ENCODE results near the gene TPCN2. TPM values are rescaled to one million over a fixed set of nuclear protein-coding genes. Genes with fewer than 3 reads are reported as not detected.

Gene TPCN2
- total and polyA plus RNA-seq, 11 donors, result 4.1 to 17.6 (median 7.5) TPM

DNA sequence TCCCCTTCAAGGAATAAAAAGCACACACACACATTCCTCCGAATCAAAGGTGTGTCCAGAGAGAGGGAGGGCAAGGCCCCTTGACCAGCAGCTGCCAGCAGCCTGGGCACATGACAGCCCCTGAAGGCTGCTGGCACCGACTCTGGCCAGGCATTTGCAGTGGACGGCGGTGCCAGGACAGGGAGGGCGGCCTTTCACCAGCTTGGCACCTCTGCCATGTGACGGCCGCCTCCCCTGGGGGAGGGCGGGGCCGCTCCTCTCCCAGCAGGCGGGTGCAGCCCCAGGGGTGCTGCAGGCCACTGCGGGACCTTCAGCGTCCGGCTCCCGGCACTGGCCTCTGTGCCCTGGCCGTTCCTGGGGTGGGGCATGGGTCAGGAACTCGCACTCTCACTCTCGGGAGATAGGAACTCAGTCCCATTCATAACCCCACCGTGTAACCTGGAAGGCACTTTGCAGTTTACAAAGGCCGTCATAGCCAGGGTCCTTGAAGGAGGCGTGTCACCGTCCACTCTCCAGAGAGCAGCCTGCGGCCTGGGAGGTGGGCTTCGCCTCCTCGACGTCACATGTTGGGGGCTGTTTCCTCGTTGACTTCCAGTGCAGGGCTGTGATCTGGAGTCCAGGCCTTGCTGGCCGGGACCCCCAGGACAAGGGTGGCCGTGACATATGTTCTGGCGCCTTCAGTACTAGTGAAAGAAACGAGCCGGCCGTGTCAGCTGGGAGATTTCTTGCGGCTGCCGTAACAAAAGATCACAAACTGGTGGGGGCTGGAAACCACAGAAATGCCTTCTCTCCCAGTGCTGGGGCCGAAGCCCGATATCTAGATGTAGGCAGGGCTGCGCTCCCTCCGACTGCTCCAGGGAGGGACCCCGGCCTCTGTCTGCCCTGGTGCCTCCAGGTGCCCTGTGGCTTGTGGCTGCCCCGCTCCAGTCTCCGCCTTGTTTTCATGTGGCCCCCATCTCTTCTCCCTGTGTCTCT, 67.1 kb downstream of the TPCN2 start:
- peak; percentile 91 to 96 (median 94) for ATAC-seq
- no peaks in the 10 kb centered on the region for H3K36me3 ChIP-seq
- DNase-seq, result peak; percentile 72 to 92 (median 81)
- no peaks in the 10 kb centered on the region for H3K27me3 ChIP-seq
- WGBS, 4 donors, result 60 to 75% (median 67%) methylated on average over 28 to 41 of the region's 41 CpGs
- H3K4me1 ChIP-seq, result peaks cover 0 to 19% (median 8%) of the 10 kb centered on the region in 12 donors
- peaks cover 0 to 5% (median 0%) of the 10 kb centered on the region in 12 donors for H3K9me3 ChIP-seq
- H3K27ac ChIP-seq, result peak overlapping the region in 10 of 12 donors; percentile 38 to 79 (median 68)
- peak overlapping the region in 1 of 12 donors; percentile 5 for H3K4me3 ChIP-seq
- intact Hi-C loops (cut with DNase I), result loop anchor here in 3 of 10 donors (5.0 kb wide), 1 partner anchor 526 kb away; the partner anchor contains the start of gene CCND1 (in 3 of the 3)
- no peak for TF ChIP-seq POLR2A (IDR thresholded peaks at IDR 0.05)

DNA sequence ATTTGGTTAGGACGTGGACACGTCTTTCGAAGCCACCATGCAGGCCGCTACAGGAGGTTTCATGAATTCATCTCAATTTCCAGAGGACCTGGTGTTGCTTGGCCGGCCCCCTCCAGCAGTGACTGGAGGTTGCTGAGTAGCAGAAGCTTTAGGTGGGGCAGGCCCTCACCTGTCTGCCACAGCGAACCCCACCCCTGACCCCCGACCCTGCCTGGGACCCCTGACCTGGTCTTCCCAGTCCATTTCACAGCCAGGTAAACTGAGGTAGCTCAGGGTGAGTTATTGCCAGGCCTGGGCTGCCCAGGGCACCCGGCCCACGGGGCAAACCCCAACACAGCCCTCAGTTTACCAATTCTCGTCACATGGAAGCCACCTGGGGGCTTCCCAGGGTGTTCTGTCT, 67.9 kb downstream of the TPCN2 start:
- ATAC-seq (no peak), DNase-seq (peak in 1 of 5 donors; percentile 19)
- Histone ChIP-seq H3K36me3 (no peaks in the 10 kb centered on the region), H3K4me1 (peaks cover 0 to 21% (median 8%) of the 10 kb centered on the region in 12 donors), H3K27ac (no peak overlapping the region), H3K4me3 (no peak overlapping the region), H3K9me3 (peaks cover 0 to 5% (median 0%) of the 10 kb centered on the region in 12 donors), H3K27me3 (no peaks in the 10 kb centered on the region)
- intact Hi-C loops (cut with DNase I), result loop anchor here in 3 of 10 donors (5.0 kb wide), 1 partner anchor 526 kb away; the partner anchor contains the start of gene CCND1 (in 3 of the 3)
- no peak for TF ChIP-seq POLR2A (IDR thresholded peaks at IDR 0.05)
- TF ChIP-seq, protein P1, sequence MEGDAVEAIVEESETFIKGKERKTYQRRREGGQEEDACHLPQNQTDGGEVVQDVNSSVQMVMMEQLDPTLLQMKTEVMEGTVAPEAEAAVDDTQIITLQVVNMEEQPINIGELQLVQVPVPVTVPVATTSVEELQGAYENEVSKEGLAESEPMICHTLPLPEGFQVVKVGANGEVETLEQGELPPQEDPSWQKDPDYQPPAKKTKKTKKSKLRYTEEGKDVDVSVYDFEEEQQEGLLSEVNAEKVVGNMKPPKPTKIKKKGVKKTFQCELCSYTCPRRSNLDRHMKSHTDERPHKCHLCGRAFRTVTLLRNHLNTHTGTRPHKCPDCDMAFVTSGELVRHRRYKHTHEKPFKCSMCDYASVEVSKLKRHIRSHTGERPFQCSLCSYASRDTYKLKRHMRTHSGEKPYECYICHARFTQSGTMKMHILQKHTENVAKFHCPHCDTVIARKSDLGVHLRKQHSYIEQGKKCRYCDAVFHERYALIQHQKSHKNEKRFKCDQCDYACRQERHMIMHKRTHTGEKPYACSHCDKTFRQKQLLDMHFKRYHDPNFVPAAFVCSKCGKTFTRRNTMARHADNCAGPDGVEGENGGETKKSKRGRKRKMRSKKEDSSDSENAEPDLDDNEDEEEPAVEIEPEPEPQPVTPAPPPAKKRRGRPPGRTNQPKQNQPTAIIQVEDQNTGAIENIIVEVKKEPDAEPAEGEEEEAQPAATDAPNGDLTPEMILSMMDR (IDR thresholded peaks at IDR 0.05), result no peak
- WGBS, 4 donors, result 95 to 97% (median 96%) methylated on average over 7 to 10 of the region's 10 CpGs

DNA sequence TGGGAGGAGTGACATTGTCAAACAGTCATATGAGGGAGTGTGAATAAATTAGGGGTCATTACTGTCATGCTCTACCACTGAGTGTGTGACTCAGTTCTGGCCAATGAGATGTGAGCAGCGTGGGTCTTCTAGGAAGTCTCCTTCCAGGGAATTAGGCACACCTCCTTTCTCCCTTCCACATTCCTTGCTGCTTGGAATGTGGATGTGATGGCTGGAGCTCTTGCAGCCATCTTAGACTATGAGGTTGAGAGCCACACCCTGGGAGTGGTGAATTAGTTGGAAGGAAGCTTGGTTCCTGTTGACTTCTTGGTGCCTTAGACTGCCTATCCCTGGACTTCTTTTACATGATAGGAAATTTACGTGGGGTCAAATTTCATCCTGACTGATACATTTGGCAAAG, 70.5 kb downstream of the TPCN2 start:
- peaks cover 0 to 5% (median 0%) of the 10 kb centered on the region in 12 donors for H3K9me3 ChIP-seq
- intact Hi-C loops (cut with DNase I), result loop anchor here in 3 of 10 donors (5.0 kb wide), 1 partner anchor 523 kb away; the partner anchor contains the start of gene CCND1 (in 3 of the 3)
- H3K4me1 ChIP-seq, result peaks cover 10 to 45% (median 26%) of the 10 kb centered on the region in 12 donors
- no peak for ATAC-seq
- H3K27me3 ChIP-seq, result no peaks in the 10 kb centered on the region
- WGBS, 4 donors, result 86 to 96% (median 94%) methylated on average over 2 of the region's 2 CpGs
- no peak overlapping the region for H3K27ac ChIP-seq
- H3K36me3 ChIP-seq, result no peaks in the 10 kb centered on the region
- TF ChIP-seq POLR2A (IDR thresholded peaks at IDR 0.05), result no peak
- TF ChIP-seq, protein P1 (IDR thresholded peaks at IDR 0.05), result no peak
- no peak overlapping the region for H3K4me3 ChIP-seq
- no peak for DNase-seq

DNA sequence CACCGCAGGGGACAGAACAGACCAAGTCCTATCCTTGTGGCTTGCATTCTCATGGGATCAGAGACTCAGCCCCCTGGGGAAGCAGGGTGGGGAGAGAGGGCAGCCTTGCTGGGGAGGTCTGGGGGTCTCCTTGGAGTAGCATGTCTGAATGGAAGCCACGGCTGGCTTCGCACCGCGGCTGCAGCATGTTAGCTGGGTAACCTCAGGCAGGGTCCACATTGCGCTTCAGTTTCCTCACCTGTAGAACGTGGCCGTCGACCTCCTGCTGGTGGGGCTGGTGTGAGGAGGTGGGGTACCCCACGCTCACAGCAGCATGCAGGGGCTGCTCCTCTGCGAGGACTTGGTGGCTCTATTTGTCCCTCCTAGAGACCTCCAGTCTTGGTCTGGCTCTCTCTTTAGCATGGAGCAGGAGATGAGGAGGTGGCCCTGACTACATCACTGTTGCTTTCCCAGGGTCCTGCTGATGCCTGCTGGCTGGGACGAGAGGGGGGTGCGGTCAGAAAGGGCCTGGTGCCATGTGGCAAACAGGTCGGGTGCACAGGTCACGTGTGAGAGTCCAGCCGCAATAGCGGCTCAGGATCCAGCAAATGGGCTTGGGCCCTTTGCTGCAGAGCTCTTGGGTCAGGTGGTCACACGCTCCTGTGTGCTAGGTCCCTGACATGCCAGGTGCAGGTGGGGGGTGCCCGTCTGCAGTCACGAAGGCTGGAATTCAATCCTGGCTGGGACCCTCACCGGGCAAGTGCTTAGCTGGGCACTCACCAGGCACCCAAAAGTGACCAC, 71.6 kb downstream of the TPCN2 start:
- H3K27me3 ChIP-seq, result no peaks in the 10 kb centered on the region
- TF ChIP-seq POLR2A (IDR thresholded peaks at IDR 0.05), result no peak
- intact Hi-C loops (cut with DNase I), result loop anchor here in 5 of 10 donors (5.0 to 10.0 kb wide), 5 partner anchors 165 to 522 kb away; partner anchors contain the start of genes CCND1 (in 2 of the 5) and MYEOV (in 1 of the 5)
- no peak overlapping the region for H3K27ac ChIP-seq
- H3K36me3 ChIP-seq, result no peaks in the 10 kb centered on the region
- ATAC-seq, result no peak
- peaks cover 10 to 37% (median 19%) of the 10 kb centered on the region in 12 donors for H3K4me1 ChIP-seq
- WGBS, 4 donors, result 93 to 96% (median 94%) methylated on average over 9 to 21 of the region's 21 CpGs
- DNase-seq, result peak in 1 of 5 donors; percentile 13
- H3K9me3 ChIP-seq, result peaks cover 0 to 5% (median 0%) of the 10 kb centered on the region in 12 donors
- H3K4me3 ChIP-seq, result no peak overlapping the region

All from heart left ventricle (tissue), 16 donors.